ENCODE measurements around the gene PTPN22. TPM values are rescaled to one million over a fixed set of nuclear protein-coding genes. Genes with fewer than 3 reads are reported as not detected.
"Not testable (repeated sequence)": the region's sequence is repeated elsewhere in the genome, so short reads cannot be mapped to it uniquely, and the experiment has no call there.

Gene PTPN22
- total RNA-seq, 1 donor from 2014 or later: 2.3 TPM

DNA sequence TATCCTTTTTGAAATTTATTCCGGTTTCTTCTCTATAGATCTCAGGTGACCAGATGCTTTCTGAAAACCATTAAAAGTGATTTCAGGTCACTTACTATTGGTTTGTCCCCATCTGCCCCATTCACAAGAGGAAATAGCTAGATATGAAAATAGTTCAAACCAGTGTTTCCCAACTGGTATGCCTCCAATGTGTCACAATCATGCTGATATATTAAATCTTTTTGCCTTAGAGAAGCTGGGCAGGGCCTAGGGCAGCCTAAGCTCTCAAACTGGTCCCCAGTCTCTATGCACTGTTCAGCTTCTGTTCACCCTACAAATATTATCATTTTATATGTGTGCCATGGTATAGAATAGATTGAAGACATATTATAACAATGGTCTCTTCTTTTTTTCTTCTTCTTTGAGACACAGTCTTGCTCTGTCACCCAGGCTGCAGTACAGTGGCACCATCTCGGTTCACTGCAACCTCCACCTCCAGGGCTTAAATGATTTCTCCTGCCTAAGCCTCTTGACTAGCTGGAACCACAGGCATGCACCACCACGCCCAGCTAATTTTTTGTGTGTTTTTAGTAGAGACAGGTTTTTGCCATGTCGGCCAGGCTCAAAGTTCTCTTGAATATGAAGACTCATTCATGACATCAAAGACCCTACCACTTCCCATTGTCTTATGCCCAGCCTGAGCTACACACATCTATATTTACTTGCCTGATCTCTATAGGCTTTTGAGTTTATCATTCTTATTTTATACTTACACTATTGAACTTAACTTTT, 15.7 kb downstream of the PTPN22 start:
- Histone ChIP-seq H3K36me3 (no peaks in the 10 kb centered on the region), H3K4me1 (no peaks in the 10 kb centered on the region), H3K27me3 (no peaks in the 10 kb centered on the region), H3K9me3 (no peaks in the 10 kb centered on the region), H3K4me3 (no peak overlapping the region), H3K27ac (no peak overlapping the region)
- TF ChIP-seq CTCF (IDR thresholded peaks at IDR 0.05): no peak
- intact Hi-C loops (cut with DNase I): no loop called here
- no peak for DNase-seq (ENCODE audit: low spot score in 2 of 2)

- no peaks in the 10 kb centered on the region for H3K27me3 ChIP-seq
- intact Hi-C loops (cut with DNase I): no loop called here
- H3K27ac ChIP-seq: no peak overlapping the region
- no peak for DNase-seq (ENCODE audit: low spot score in 2 of 2)
- TF ChIP-seq CTCF (IDR thresholded peaks at IDR 0.05): no peak
- no peaks in the 10 kb centered on the region for H3K9me3 ChIP-seq
- H3K36me3 ChIP-seq: no peaks in the 10 kb centered on the region
- H3K4me1 ChIP-seq: no peaks in the 10 kb centered on the region
- no peak overlapping the region for H3K4me3 ChIP-seq
Observed at GRCh38 chr1:113854234-113854633, 17.3 kb downstream of the PTPN22 start.

DNA sequence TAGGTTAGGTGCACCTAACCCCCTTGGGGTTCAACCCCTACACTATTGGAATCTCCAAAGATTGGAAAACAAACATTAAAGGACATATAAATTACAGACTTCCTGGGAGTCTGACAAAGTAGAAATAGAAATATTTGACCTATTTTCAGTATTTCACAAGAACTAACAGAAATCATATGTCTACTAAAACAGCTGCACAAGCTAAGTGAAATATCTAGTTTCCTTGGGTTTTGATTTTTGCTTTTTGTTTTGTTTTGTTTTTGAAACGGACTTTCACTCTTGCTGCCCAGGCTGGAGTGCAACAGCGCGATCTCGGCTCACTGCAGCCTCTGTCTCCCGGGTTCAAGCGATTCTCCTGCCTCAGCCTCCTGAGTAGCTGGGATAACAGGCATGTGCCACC, 18.8 kb downstream of the PTPN22 start:
- H3K4me1 ChIP-seq; H3K4me3 ChIP-seq; DNase-seq (ENCODE audit: low spot score in 2 of 2); intact Hi-C loops (cut with DNase I); H3K27ac ChIP-seq; H3K9me3 ChIP-seq; H3K36me3 ChIP-seq; H3K27me3 ChIP-seq: not testable (repeated sequence)

DNA sequence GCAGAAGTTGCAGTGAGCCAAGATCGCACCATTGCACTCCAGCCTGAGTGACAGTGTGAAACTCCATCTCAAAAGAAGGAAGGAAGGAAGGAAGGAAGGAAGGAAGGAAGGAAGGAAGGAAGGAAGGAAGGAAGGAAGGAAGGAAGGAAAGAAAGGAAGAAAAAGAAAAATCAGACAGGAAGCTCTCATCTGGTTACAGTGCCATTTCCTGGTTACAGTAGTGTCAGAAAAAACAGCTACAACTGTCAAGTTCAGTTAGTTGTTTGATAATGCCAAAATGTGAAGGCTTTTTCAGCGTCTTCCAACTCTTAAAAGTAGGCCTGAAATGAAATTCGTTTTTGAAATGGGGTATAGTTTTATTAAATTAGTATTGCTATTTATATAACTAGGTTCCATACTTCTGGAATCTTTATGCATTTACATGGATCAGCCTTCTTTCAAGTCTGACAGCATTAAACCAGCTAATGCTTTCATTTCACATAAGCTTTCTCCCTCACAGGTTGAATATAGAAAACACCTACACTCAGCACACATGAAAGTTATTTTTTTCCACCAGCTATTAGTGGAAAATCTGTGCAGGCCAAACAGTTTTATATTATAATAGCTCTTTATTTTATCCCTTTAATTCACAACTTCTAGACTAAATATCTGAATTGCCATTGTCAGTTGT, 21.2 kb downstream of the PTPN22 start:
- Histone ChIP-seq H3K4me1 (no peaks in the 10 kb centered on the region), H3K27me3 (no peaks in the 10 kb centered on the region), H3K36me3 (no peaks in the 10 kb centered on the region), H3K27ac (no peak overlapping the region), H3K9me3 (no peaks in the 10 kb centered on the region), H3K4me3 (no peak overlapping the region)
- intact Hi-C loops (cut with DNase I): no loop called here
- DNase-seq (ENCODE audit: low spot score in 2 of 2): no peak
- no peak for TF ChIP-seq CTCF (IDR thresholded peaks at IDR 0.05)

- H3K27me3 ChIP-seq: no peaks in the 10 kb centered on the region
- no peak for TF ChIP-seq CTCF (IDR thresholded peaks at IDR 0.05)
- H3K36me3 ChIP-seq: no peaks in the 10 kb centered on the region
- no peaks in the 10 kb centered on the region for H3K9me3 ChIP-seq
- H3K4me3 ChIP-seq: no peak overlapping the region
- intact Hi-C loops (cut with DNase I): no loop called here
- H3K27ac ChIP-seq: no peak overlapping the region
- no peak for DNase-seq (ENCODE audit: low spot score in 2 of 2)
- H3K4me1 ChIP-seq: no peaks in the 10 kb centered on the region
Observed at GRCh38 chr1:113849072-113849471, 22.4 kb downstream of the PTPN22 start.

GRCh38 chr1:113846391-113847035, 25.0 kb downstream of the PTPN22 start:
- no peak overlapping the region for H3K27ac ChIP-seq
- no peak for DNase-seq (ENCODE audit: low spot score in 2 of 2)
- no peak for TF ChIP-seq CTCF (IDR thresholded peaks at IDR 0.05)
- no peaks in the 10 kb centered on the region for H3K36me3 ChIP-seq
- no peaks in the 10 kb centered on the region for H3K9me3 ChIP-seq
- intact Hi-C loops (cut with DNase I): no loop called here
- no peaks in the 10 kb centered on the region for H3K27me3 ChIP-seq
- no peaks in the 10 kb centered on the region for H3K4me1 ChIP-seq
- no peak overlapping the region for H3K4me3 ChIP-seq
